GM18519 (cell line): ENCODE measurements around the gene MRPS31.
"Not testable (repeated sequence)": the region's sequence is repeated elsewhere in the genome, so short reads cannot be mapped to it uniquely, and the experiment has no call there.

ENCODE experiments used
- ATAC-seq: cut with Tn5 transposase; IDR thresholded peaks from one replicate; pipeline ENCODE4 v1.9.1; 2021; ENCODE audit warnings: mild to moderate bottlenecking, moderate library complexity; ENCODE audit not compliant: unreplicated experiment, low FRiP score

MRPS31 gene

DNA sequence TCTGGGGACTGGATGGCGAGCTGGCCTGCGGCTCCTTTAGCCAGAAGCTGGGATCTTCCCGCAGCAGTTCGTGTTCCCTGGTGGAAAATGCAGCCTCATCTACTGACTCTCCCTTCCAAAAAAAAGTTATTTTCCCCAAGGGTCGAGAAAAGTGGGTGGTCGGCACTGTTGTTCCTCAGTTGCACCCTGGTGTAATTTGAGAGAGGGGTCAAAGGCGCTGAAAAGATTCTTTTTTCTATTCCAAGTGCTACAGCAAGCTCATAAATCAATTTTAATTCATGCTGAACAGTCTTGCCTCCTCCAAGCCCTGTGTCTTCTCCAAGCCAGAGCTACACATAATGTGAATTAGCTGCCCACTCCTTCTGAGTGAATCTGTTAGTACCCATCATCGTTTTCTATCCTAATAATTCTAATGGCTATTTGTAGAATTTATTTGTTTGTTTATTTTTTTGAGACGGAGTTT lies 19.2 kb upstream of the MRPS31 start:
- ATAC-seq, result no peak

DNA sequence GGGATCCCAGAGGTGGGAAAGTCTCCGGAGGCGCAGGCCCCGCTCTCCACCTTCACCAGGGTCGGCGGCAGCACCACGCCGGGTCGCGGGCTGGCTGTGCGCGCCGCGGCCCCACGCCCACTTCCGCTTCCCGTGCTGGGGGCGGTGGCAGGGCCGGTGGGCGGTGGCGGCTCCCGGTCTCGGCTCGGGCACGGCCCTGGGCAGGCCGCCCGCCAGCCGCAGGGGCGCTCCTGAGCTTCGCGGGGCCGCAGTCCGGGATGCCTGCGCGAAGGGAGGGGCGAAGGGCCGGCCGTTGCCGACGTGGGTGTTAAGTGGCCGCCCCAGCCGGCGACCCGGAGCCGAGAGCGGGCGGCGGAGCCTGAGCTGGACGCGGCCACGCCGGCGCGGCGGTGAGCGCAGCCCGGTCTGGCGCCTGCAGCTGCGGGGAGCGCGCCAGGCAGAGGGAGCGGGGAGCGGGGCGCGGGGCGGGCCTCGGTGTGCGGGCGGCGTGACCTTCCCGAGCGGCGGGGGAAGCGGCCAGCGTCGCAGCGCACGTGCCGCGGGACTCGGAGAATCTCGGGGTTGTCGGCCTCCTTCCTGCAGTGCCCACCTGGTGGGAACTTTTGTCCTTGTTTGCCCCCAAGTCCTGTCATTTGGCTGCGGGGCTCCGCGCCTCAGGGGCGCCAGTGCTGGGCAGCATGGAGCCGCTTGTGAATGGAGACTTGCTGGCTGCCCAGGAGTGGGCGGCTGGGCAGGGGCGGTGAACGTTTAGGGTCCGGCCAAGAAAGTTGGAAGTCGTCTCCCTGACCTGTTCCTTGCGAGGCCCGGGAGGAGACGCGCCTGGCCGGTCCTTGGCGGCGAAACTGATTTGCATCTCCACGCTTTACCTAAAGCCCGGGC lies 18.5 kb upstream of the MRPS31 start, which contains the start of gene SLC25A15:
Gene SLC25A15, plus strand, starts transcription at position 337 of the 879 bp plus-strand sequence. CDS start 3,616 bp downstream, outside the sequence.
- peak; percentile 72 for ATAC-seq

DNA sequence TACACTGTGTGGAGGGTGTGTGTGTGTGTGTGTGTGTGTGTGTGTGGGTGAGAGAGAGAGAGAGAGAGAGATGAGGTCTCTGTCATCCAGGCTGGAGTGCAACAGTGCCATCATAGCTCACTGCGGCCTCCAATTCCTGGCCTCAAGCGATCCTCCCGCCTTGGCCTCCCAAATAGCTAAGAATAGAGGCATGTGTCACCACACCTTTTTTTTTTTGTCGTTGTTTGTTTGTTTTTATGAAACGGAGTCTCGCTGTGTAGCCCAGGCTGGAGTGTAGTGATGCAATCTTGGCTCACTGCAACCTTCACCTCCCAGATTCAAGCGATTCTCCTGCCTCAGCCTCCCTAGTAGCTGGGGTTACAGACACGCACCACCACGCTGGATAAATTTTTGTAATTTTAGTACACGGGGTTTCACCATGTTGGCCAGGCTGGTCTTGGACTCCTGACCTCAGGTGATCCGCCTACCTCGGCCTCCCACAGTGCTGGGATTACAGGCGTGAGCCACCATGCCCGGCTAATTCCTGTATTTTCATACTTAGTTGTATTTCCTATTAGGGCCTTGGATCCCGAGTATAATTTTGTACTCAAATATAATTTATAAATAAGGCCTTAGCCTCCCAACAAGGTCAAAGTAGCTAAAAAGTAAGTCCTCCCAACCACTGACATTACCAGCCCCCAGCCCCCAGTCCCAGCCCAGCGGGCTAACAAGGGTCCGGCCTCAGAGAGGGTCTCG lies 17.7 kb upstream of the MRPS31 start:
- not testable (repeated sequence) for ATAC-seq

DNA sequence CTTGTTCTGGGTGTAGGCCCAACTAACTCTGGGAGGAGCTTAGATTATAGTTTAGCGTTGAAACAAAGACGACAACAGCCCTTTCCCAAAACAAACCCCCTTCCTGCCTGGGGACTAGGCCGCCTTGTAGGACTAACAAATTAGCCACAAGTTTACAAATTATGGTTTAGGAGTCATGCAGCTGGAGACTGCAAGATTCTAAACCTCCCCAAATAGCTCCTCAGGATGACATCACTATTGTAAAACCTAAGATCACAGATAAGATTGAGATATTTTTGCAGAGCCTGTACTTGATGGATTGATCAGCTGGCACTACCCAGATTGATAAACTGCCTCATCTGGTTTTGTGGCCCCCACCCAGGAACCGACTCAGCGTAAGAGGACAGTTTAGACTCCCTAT lies 16.1 kb upstream of the MRPS31 start:
- no peak for ATAC-seq

DNA sequence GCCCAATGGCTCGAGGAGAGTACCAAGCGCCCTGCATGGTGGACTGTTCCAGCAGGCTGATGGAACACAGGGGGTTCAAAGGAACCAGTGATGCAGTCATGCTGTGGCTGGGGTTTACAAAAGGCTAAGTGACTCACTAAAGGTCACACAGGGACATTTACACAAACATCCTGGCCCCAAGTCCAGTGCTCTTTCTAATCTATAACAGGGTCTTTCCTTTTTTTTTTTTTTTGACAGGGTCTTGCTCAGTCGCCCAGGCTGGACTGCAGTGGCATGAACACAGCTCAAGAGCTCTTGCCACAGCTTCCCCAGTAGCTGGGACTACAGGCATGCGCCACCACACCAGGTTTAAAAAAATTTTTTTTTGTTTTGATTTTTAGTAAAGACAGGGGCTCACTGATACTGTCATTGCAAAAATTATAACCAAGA lies 15.6 kb upstream of the MRPS31 start:
- ATAC-seq, result no peak

DNA sequence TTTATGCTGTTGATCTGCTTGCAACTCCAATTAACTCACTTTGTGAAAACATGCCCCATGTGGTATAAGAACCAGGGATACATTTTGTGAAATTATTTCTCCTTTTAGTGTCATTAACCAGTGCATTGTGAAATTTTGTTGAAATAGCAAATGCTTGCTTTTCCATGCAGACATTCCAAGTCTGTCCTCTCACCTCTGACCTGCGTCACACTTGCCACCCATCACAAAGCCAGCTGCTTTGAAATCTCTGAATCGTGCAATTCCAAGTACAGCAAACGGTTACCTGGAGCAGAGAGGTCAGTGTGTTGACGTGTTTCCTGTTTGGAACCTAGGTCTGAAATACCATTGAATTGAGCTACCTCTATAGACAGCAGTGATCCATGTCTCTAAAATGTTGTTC lies 13.6 kb upstream of the MRPS31 start:
- ATAC-seq, result no peak

DNA sequence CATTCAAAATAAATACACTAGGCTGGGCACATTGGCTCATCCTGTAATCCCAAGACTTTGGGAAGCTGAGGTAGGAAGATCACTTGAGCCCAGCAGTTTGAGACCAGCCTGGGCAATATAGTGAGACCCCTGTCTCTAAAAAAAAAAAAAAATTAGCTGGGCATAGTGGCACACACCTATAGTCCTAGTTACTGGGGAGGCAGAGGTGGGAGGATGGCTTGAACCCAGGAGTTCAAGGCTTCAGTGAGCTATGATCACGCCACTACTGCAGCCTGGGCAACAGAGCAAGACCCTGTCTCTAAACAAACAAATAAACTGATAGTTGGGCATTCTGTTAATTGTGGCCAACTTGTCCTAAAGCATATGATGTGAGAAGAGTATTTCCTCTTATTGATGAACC lies 12.0 kb upstream of the MRPS31 start:
- ATAC-seq, result not testable (repeated sequence)

DNA sequence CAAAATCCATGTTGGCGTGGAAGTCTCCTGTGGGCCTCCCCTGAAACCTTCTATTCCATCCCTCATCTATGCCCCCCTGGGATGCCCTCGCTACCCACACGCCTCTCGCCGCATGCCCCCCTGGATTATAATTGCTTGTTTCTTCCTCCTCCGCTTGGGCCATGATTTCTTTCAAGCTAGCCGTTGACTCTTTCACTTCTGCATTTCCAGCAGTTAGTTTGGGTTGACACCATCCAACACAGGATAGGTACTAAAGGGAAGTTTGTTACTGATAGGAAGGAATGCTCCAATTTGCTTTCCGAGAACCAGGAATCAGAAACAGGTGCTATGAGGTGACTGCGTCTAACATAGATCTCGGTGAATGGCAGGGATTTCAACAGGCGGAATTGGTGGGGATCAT lies 10.7 kb upstream of the MRPS31 start:
- ATAC-seq, result no peak

DNA sequence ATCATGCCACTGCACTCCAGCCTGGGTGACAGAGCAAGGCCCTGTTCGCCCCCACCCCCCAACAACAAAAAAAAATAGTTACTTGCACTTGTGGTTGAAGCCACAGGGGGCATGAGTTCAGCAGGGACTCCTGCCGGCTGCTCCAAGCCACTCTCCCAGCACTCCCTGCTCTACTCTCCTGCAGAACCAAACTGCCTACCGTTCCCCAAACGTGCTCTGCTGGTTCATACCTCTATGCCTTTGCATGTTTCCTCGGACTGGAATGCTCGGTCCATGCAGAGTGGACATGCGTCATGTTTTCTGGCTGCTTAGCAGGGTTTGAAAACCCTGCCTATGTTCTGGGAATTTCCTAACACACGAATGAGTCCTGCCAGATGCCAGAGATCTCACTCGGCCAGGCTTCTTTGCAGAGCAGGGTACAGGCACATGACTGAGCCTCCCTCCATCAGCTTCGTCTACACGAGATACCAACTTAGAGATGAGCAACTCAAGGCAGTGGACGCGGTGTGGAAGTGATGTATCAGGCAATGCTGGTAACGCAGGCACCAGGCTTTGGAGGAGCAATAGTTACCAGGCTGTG lies 9.9 kb upstream of the MRPS31 start:
- no peak for ATAC-seq

DNA sequence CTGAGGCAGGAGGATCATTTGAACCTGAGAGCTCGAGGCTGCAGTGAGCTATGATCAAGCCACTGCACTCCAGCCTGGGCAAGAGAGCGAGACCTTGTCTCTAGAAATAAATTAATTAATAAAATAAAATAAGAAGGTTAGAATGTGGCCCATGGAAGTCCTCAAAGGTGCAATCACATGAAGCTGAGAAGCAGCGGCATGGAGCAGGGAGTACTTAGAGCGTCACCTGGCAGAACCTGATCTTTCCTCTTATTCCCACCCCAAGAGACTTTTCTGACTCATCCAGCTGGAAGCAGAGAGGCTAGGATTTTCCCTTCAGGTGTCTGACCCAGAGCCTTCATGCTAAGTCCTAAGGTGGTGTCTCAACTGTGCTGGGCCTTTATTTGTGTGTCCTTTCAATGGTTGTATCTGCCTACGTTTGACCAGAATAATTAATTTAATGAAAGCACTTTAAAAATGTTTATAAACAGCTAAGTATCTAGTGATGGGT lies 8.9 kb upstream of the MRPS31 start:
- no peak for ATAC-seq

DNA sequence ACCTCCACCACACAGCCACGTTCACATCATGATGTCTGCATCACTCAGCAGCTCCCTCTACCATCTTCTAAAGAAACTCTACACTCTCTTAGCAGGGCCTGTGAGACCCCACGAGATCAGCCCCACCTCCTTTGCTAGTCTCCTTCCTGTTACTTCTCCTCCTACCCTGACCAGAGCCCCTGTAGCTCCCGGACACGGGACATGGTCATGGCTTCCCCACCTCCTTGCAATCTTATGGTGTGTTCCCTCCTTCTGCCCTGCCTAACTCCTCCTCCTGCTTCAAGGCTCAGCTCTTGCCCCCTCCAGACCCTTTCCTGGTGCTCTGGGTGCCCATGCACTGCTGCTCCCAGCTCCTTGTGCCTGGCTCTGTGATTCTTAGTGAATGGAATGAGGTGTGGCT lies 8.1 kb upstream of the MRPS31 start:
- ATAC-seq, result no peak

DNA sequence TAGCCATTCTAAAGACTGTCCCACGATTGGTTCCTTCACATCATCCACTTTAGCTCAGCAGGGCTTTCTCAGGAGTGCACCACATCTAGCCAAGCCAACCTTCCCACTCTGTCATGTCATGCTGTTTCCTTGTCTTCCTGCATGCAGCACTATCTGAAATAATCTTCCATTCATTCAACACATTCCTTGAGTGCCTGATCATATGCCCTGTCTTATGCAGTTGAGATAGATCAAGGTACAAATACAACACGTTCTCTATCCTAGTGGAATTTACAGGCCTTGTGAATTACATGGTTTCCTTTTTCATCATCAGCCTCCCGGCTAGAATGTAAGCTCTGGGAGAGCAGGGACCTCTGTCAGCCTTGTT lies 6.8 kb upstream of the MRPS31 start:
- ATAC-seq, result no peak

DNA sequence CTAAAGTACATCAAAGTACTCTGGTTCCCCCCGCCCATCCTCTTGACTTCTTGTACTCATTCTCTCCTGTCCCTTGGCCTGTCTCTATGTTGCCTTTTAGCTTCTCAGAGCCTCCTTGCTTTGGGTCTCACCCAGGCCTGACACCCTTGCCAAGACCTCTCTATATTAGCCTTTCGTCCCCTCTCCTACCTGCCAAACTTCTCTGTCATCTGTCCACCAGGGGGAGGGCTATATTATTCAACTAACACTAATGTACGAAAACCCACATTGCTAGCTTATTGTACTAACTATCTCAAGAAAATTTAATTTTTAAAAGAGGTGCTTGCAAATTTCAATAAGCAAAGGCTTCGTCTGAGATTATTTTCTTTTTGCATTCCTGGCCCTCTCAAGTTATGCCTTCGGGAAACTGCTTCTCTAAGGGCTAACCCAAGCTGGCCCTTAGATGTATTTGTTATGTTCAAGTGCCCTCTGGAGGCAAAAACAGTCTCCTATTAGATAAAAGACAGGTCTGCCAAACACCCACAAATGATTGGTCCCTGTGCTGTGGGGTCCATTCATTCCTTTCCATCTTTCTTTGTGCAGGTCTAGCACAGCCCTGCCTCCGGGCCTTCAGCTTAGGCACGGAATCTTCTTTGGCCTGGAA lies 6.3 kb upstream of the MRPS31 start:
- ATAC-seq, result peak; percentile 52

DNA sequence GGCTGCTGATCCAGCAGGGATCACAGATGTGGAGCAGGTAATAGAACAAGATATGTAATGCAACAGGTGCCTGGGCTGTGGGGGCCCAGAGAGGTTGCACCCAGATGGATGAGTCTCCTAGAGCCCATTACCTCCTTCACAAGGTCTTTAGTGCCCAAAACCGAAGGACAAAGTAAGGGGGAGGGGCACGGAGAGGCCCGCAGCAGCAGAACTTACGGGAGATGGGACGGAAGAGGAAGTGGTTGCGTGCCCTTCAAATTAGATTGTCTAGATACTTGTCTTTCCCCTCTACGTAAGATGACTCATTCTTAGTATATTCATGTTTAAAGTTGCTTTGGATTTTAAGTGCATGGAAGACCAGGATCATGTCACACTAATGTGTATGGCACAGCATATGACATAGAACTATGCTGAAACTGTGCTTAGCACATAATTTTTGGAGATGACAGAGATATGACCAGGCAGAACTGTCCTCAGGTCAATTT lies 5.7 kb upstream of the MRPS31 start:
- ATAC-seq, result peak; percentile 50

DNA sequence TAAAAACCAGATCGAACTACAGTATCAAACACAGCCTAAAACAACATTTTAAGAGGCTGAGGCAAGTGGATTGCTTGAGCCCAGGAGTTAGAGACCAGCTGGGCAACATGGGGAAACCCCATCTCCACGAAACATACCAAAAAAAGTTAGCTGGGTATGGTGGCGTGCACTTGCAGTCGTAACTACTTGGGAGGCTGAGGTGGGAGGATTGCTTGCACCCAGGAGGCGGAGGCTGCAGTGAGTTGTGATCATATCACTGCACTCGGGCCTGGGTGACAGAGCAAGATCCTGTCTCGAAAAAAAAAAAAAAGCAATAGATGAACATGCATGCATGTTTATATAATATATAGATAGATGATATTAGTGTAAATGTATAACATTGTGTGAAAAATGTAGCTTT lies 5.2 kb upstream of the MRPS31 start:
- no peak for ATAC-seq

DNA sequence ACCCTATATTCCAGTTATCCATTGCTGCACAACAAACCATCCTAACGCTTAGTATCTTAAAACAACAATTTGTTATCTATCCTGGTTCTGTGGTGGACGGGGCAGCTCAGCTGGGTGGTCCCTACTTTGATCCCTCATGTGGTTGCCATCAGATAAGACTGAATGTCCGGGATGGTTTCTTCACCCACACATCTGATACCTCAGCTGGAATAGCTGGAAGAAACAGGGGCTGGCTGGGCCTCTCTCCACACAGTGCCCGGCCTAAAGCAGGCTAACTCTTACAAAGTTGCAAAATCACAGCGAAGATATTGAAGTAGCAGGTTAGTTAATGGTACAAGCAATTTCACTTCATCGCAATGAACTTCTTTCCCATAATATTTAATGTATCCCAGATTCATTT lies 3.7 kb upstream of the MRPS31 start:
- no peak for ATAC-seq

DNA sequence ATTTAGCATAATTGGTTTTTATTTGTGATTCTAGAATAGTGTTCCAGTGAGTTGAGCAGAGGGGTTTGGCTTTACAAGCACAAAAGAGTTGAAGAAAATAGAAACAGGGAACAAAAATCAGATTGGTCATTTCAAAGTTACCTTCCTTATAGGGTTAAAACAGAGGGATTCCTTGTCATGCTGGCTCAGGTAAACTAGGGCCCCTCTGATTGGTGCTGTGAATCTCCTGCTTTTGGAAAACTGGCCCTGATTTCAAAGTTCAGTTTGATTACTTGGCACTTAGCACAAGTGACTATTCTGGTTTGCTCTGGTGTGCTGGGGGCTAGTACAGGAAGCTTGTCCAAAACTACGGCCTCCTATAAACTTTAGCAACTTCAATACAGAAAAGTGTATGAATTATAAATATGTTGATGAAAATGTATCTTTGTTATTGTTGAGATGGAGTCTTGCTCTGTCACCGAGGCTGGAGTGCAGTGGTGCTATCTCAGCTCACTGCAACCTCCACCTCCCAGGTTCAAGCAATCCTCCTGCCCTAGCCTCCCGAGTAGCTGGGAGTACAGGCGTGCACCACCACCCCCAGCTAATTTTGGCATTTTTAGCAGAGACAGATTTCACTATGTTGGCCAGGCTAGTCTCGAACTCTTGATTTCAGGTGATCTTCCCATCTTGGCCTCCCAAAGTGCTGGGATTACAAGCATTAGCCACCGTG lies 1.9 kb upstream of the MRPS31 start:
- ATAC-seq, result no peak

DNA sequence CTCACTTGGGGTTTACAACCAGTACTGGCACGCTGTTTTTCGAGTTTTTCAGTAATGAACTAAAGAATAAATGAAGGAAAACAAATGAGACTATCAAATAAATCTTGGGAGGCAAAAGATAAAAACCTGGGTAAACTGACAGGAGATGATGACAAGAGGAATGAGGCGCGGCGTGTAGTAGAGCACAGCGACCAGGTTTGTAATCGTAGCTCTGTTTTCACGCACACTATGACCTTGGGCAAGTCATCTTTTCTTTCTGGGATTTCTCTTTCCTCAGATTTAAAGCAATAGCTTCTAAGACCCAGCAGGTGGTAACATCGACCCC lies 419 bp downstream of the MRPS31 start:
- ATAC-seq, result no peak

DNA sequence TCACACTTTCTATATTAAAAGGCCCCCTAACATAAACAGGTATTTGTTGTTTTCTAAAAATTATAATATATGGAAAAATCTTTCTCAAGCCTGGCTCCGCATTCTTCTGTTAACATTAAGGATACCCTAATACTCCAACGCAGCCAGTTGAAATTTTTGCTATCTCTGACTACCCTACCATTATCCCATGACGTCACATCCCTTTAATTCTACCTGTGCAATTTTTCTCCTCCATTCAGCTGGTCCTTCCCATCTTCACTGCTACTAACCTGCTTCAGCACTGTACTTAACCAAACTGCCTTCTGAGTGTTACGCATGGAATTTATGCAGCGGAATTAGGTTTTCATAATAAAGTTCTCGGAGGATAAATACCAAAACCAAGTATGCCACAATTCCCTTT lies 1.0 kb downstream of the MRPS31 start:
- ATAC-seq, result no peak

DNA sequence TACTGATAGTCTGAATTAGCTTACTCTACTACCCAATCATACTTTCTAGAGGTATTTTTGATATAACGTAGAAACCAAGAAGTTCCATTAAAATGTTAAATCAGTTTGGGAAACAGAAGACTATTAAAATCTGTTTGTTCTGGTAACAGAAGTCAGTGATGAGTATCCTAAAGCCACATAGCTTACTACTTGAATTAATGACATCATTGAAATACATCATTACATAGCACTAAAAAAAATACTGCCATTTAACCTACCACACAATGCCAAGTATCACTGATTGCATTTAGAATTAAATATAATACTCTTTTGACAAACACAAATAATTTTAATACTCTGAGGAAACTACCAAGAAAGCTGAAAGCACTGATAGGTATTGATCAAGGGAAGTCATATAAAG lies 5.4 kb downstream of the MRPS31 start:
- no peak for ATAC-seq
